WERI-Rb-1 (cell line): ENCODE measurements around the gene CUL9.
A peak's percentile ranks its signal among the peaks of the same experiment; 100 is the strongest.

Source experiments
- DNase-seq: peaks from one replicate; pipeline ENCODE4 v3.0.0-alpha.2; 2020
- H3K27ac ChIP-seq: fragments of 250-450 bp; sonication (Bioruptor Pico); 2 replicates; pipeline ENCODE4 v1.5.1; 2020; ENCODE audit warnings: mild to moderate bottlenecking, moderate library complexity
- H3K27me3 ChIP-seq: fragments of 250-450 bp; sonication (Bioruptor Pico); 2 replicates; pipeline ENCODE4 v1.5.1; 2021; ENCODE audit warnings: mild to moderate bottlenecking, low read depth, moderate library complexity; ENCODE audit not compliant: insufficient read depth, severe bottlenecking
- H3K36me3 ChIP-seq: fragments of 250-450 bp; sonication (Bioruptor Pico); 2 replicates; pipeline ENCODE4 v1.5.1; 2020; ENCODE audit warnings: mild to moderate bottlenecking, moderate library complexity
- H3K4me3 ChIP-seq: 2 replicates; pipeline ENCODE4 v1.5.1; 2011; ENCODE audit warnings: low read depth, mild to moderate bottlenecking, control low read depth, low read length
- H3K9me3 ChIP-seq: fragments of 250-450 bp; sonication (Bioruptor Pico); 2 replicates; pipeline ENCODE4 v1.5.1; 2021; ENCODE audit warnings: mild to moderate bottlenecking, moderate library complexity; ENCODE audit not compliant: severe bottlenecking
- CTCF ChIP-seq: IDR thresholded peaks from 2 replicates; pipeline ENCODE4 v1.5.1; 2011; ENCODE audit warnings: low read depth, mild to moderate bottlenecking, control low read depth, inconsistent platforms, low read length

The CUL9 gene

DNA sequence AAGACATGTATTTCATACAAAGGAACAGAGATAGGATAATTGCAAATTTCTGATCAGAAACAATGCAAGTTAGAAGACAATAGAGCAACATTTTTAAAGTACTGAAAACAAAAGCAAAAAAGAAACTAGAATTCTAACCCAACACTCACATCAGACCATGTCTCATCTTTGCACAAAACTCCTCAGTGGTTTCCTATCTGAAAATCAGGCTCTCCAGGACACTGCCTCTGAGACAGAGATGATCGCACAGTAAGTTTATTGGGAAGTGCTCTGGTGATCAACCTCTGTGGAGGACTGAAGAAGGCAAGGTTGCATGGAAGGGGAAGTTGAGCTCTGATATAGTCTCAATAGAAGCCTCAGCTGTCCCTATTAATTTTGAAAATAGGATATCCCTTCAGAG is 59.0 kb downstream of the CUL9 start:
- Histone ChIP-seq H3K4me3 (no peak overlapping the region), H3K27ac (no peak overlapping the region), H3K9me3 (peaks cover 11% of the 10 kb centered on the region), H3K27me3 (peaks cover 48% of the 10 kb centered on the region), H3K36me3 (no peaks in the 10 kb centered on the region)
- DNase-seq = no peak
- TF ChIP-seq CTCF = no peak

GRCh38 chr6:43241446-43241845 is 59.5 kb downstream of the CUL9 start:
- Histone ChIP-seq H3K4me3 (no peak overlapping the region), H3K36me3 (no peaks in the 10 kb centered on the region), H3K27me3 (peaks cover 48% of the 10 kb centered on the region), H3K9me3 (peaks cover 11% of the 10 kb centered on the region), H3K27ac (no peak overlapping the region)
- TF ChIP-seq CTCF = no peak
- DNase-seq = no peak

DNA sequence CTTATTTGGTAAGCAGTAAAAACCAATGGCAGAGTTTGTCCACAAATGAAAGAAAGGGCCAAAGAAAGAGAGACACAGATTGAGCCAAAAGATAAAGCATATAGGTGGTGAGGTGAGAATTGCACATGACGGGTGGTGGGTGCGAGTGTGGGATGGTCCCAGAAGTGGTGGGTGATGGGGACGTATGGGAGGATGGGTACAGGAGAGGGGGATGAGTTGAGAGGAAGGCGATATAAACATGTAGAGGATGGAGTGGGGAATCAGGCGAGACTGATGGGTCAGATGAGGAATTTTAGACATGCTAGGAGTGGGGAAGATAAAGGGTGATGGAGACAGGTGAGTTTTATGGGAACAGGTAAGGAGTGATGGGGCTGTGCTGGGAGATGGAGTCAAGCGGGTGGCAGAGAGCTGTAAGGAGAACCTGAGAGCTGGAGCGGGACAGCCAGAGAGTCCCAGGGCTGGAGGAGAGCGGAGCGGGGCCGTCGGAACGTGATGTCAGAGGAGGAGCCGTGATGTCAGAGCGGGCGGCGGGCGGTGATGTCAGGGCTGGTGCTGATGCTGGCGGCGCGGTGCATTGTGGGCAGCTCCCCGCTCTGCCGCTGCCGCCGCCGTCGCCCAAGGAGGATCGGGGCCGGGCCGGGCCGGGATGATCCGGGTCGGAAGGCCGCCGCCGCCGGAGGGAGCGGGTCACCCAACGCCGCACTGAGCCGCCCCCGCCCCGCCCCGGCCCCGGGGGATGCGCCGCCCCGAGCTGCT is 61.1 kb downstream of the CUL9 start, which contains the start of gene TTBK1:
TSS of gene TTBK1 (plus strand) at position 574 of the 756 bp plus-strand sequence. CDS start 3,180 bp downstream, outside the sequence.
- no peak for TF ChIP-seq CTCF
- Histone ChIP-seq H3K9me3 (peaks cover 11% of the 10 kb centered on the region), H3K4me3 (no peak within 1 kb of the TSS), H3K27me3 (peaks cover 48% of the 10 kb centered on the region), H3K27ac (no peak within 1 kb of the TSS), H3K36me3 (no peaks in the 10 kb centered on the region)
- DNase-seq = no peak

GRCh38 chr6:43243664-43244321 is 61.8 kb downstream of the CUL9 start:
- no peak overlapping the region for H3K4me3 ChIP-seq

DNA sequence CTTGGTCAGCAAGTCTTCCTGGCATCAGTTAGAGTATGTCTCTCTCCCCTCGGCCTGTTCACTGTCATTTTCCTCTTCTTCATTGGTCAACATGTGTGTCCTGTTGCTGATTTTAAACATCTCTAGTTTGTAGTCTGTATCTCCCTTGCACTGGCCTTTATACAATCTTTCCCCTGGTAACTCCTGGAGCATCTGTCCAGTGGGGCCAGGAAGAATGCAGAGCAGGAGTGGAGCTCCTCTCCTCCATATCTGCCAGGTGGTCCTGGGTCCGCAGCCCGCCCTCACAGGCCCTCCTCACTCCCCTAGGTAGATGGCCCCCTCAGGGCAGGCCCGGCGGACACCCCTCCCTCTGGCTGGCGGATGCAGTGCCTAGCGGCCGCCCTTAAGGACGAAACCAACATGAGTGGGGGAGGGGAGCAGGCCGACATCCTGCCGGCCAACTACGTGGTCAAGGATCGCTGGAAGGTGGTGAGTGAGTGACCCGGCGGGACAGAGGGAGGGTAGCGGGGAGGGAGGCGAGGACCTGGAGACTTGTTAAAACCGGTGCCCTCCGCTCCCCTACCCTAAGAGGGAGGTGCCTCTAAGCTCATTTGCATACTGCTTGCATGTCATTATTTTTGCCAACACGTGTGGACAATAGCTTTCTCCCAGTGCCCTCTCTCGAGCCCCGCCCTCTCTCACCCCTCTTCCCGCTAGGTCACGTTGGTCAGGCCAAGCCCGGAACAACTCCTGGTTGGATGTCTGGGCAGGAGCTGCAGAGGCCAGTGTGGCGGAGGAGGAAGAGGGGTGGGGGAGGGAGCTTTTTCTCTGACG is 64.5 kb downstream of the CUL9 start:
- Histone ChIP-seq H3K4me3 (peak overlapping the region; percentile 60), H3K27me3 (peaks cover 42% of the 10 kb centered on the region), H3K27ac (no peak overlapping the region), H3K9me3 (peaks cover 4% of the 10 kb centered on the region), H3K36me3 (no peaks in the 10 kb centered on the region)
- no peak for TF ChIP-seq CTCF
- DNase-seq = no peak

More at GRCh38 chr6:43243664-43244321, 61.8 kb downstream of the CUL9 start:
- peaks cover 10% of the 10 kb centered on the region for H3K9me3 ChIP-seq
- H3K27ac ChIP-seq = no peak overlapping the region
- no peaks in the 10 kb centered on the region for H3K36me3 ChIP-seq
- H3K27me3 ChIP-seq = peaks cover 48% of the 10 kb centered on the region
- no peak for DNase-seq
- no peak for TF ChIP-seq CTCF
